Measurements from ENCODE around the gene FADS1. TPM values are rescaled to one million over a fixed set of nuclear protein-coding genes. Genes with fewer than 3 reads are reported as not detected.

Gene FADS1
- total RNA-seq, 4 donors from 2014 or later: 25.4 to 209 (median 62.5) TPM

DNA sequence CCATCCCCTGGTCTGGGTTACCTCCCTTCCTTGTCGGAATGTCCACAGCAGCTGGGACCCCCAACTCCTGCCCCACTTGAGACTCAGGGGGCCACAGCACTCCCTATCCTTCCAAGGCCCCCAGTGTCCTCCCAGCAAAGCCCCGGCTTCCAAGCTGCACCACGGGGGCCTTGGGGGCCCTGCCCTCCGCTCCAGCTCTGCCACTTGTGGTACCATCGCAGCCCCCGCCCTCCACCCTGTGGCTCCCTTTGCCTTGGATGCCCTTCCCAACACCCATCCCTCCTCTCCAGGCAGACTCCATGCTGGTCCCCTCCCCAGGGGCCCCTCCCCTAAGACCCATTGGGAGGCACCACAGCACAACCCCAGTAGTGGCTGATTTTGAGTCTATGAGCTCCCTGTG, 41.7 kb downstream of the FADS1 start:
- in situ Hi-C loops (cut with MboI; ENCODE audit: low sequenced_read_pairs in 4 of 4): loop anchor here in 1 of 4 donors (25.0 kb wide), 1 partner anchor 537 kb away; no protein-coding TSS in a partner anchor
- intact Hi-C loops (cut with DNase I; ENCODE audit: low total_unique reads): no loop called here

GRCh38 chr11:61774411-61774810, 42.4 kb downstream of the FADS1 start:
- H3K4me1 ChIP-seq: peaks cover 0 to 5% of the 10 kb centered on the region in 2 donors
- ATAC-seq (no peak), DNase-seq (no peak)
- no peaks in the 10 kb centered on the region for H3K27me3 ChIP-seq
- no peak overlapping the region for H3K4me3 ChIP-seq
- in situ Hi-C loops (cut with MboI; ENCODE audit: low sequenced_read_pairs in 4 of 4) (no loop called here), intact Hi-C loops (cut with DNase I; ENCODE audit: low total_unique reads) (no loop called here)
- H3K9me3 ChIP-seq: no peaks in the 10 kb centered on the region
- no peaks in the 10 kb centered on the region for H3K36me3 ChIP-seq
- no peak for TF ChIP-seq CTCF (IDR thresholded peaks at IDR 0.05 in 4 of 5, conservative IDR thresholded peaks at IDR 0.05 in 1 of 5)
- TF ChIP-seq POLR2A (IDR thresholded peaks at IDR 0.05): no peak
- H3K27ac ChIP-seq: no peak overlapping the region

More for the DNA sequence above, 41.7 kb downstream of the FADS1 start:
- no peaks in the 10 kb centered on the region for H3K36me3 ChIP-seq
- no peaks in the 10 kb centered on the region for H3K27me3 ChIP-seq
- DNase-seq (no peak), ATAC-seq (no peak)
- TF ChIP-seq POLR2A (IDR thresholded peaks at IDR 0.05) (no peak), CTCF (IDR thresholded peaks at IDR 0.05 in 4 of 5, conservative IDR thresholded peaks at IDR 0.05 in 1 of 5) (no peak)
- H3K4me3 ChIP-seq: no peak overlapping the region
- no peaks in the 10 kb centered on the region for H3K9me3 ChIP-seq
- no peak overlapping the region for H3K27ac ChIP-seq
- peaks cover 0 to 5% of the 10 kb centered on the region in 2 donors for H3K4me1 ChIP-seq

- DNase-seq (no peak), ATAC-seq (no peak)
- Histone ChIP-seq H3K4me3 (no peak overlapping the region), H3K36me3 (no peaks in the 10 kb centered on the region), H3K9me3 (no peaks in the 10 kb centered on the region), H3K27me3 (no peaks in the 10 kb centered on the region), H3K27ac (no peak overlapping the region), H3K4me1 (peaks cover 0 to 5% of the 10 kb centered on the region in 2 donors)
- in situ Hi-C loops (cut with MboI; ENCODE audit: low sequenced_read_pairs in 4 of 4) (no loop called here), intact Hi-C loops (cut with DNase I; ENCODE audit: low total_unique reads) (no loop called here)
- TF ChIP-seq CTCF (IDR thresholded peaks at IDR 0.05 in 4 of 5, conservative IDR thresholded peaks at IDR 0.05 in 1 of 5): no peak
- TF ChIP-seq POLR2A (IDR thresholded peaks at IDR 0.05): no peak
Observed at GRCh38 chr11:61773809-61774208, 43.0 kb downstream of the FADS1 start.

GRCh38 chr11:61773356-61773755, 43.4 kb downstream of the FADS1 start:
- H3K4me1 ChIP-seq: peaks cover 0 to 5% of the 10 kb centered on the region in 2 donors
- DNase-seq: no peak
- no peak for ATAC-seq
- TF ChIP-seq POLR2A (IDR thresholded peaks at IDR 0.05) (no peak), CTCF (IDR thresholded peaks at IDR 0.05 in 4 of 5, conservative IDR thresholded peaks at IDR 0.05 in 1 of 5) (no peak)
- no peaks in the 10 kb centered on the region for H3K27me3 ChIP-seq
- in situ Hi-C loops (cut with MboI; ENCODE audit: low sequenced_read_pairs in 4 of 4): no loop called here
- H3K9me3 ChIP-seq: no peaks in the 10 kb centered on the region
- intact Hi-C loops (cut with DNase I; ENCODE audit: low total_unique reads): no loop called here
- H3K4me3 ChIP-seq: no peak overlapping the region
- no peak overlapping the region for H3K27ac ChIP-seq
- H3K36me3 ChIP-seq: no peaks in the 10 kb centered on the region

- no peak overlapping the region for H3K27ac ChIP-seq
- in situ Hi-C loops (cut with MboI; ENCODE audit: low sequenced_read_pairs in 4 of 4) (no loop called here), intact Hi-C loops (cut with DNase I; ENCODE audit: low total_unique reads) (no loop called here)
- no peak for ATAC-seq
- no peaks in the 10 kb centered on the region for H3K4me1 ChIP-seq
- H3K4me3 ChIP-seq: no peak overlapping the region
- TF ChIP-seq CTCF (IDR thresholded peaks at IDR 0.05 in 4 of 5, conservative IDR thresholded peaks at IDR 0.05 in 1 of 5): no peak
- no peak for TF ChIP-seq POLR2A (IDR thresholded peaks at IDR 0.05)
- no peaks in the 10 kb centered on the region for H3K36me3 ChIP-seq
- DNase-seq: no peak
- H3K27me3 ChIP-seq: no peaks in the 10 kb centered on the region
- H3K9me3 ChIP-seq: no peaks in the 10 kb centered on the region
Observed at GRCh38 chr11:61771985-61772455, 44.8 kb downstream of the FADS1 start.

Data from gastrocnemius medialis (tissue), 4 donors.